Measurements from ENCODE around the gene C1QTNF6. TPM values are rescaled to one million over a fixed set of nuclear protein-coding genes. Genes with fewer than 3 reads are reported as not detected.
"Not testable (repeated sequence)": the region's sequence is repeated elsewhere in the genome, so short reads cannot be mapped to it uniquely, and the experiment has no call there.

C1QTNF6 gene
- total and polyA plus RNA-seq, 4 donors, result 3.1 to 4.5 (median 4.0) TPM

GRCh38 chr22:37202716-37203115 is 14.7 kb upstream of the C1QTNF6 start:
- Histone ChIP-seq H3K9ac (ENCODE audit: low read depth in 1 of 2, low read length in 2 of 2) (no peak overlapping the region), H3K4me1 (ENCODE audit: control insufficient read depth in 4 of 4, insufficient read depth in 4 of 4, low read length in 3 of 4) (peaks cover 10 to 20% (median 13%) of the 10 kb centered on the region in 4 donors), H3K27me3 (ENCODE audit: control insufficient read depth in 4 of 4, insufficient read depth in 4 of 4, low read length in 3 of 4) (no peaks in the 10 kb centered on the region), H3K4me3 (ENCODE audit: low read depth in 1 of 3, low read length in 3 of 3) (no peak overlapping the region), H3K9me3 (ENCODE audit: control insufficient read depth in 4 of 4, low read length in 3 of 4) (no peaks in the 10 kb centered on the region), H3K36me3 (ENCODE audit: control insufficient read depth in 4 of 4, insufficient read depth in 3 of 4, low read depth in 1 of 4, low read length in 3 of 4) (no peaks in the 10 kb centered on the region), H3K27ac (ENCODE audit: low read depth in 1 of 2, low read length in 2 of 2) (no peak overlapping the region)
- TF ChIP-seq JUND (IDR thresholded peaks at IDR 0.05) (no peak), FOXA2 (IDR thresholded peaks at IDR 0.05) (no peak), HNF4G (IDR thresholded peaks at IDR 0.05) (no peak), YY1 (IDR thresholded peaks at IDR 0.05) (no peak), TAF1 (conservative IDR thresholded peaks at IDR 0.05) (no peak), REST (IDR thresholded peaks at IDR 0.05) (no peak), NR2F2 (IDR thresholded peaks at IDR 0.05) (no peak), RXRA (IDR thresholded peaks at IDR 0.05) (no peak), FOXA1 (IDR thresholded peaks at IDR 0.05) (no peak), MAX (IDR thresholded peaks at IDR 0.05) (no peak), SP1 (IDR thresholded peaks at IDR 0.05) (no peak), ZBTB33 (IDR thresholded peaks at IDR 0.05) (no peak), RAD21 (IDR thresholded peaks at IDR 0.05) (no peak), GABPA (IDR thresholded peaks at IDR 0.05 in 1 of 2, conservative IDR thresholded peaks at IDR 0.05 in 1 of 2) (no peak)
- DNase-seq (ENCODE audit: low spot score), result no peak
- WGBS, result 84% methylated on average over 10 of the region's 10 CpGs

- Histone ChIP-seq H3K27ac (ENCODE audit: low read depth in 1 of 2, low read length in 2 of 2) (no peak overlapping the region), H3K9me3 (ENCODE audit: control insufficient read depth in 4 of 4, low read length in 3 of 4) (no peaks in the 10 kb centered on the region), H3K27me3 (ENCODE audit: control insufficient read depth in 4 of 4, insufficient read depth in 4 of 4, low read length in 3 of 4) (no peaks in the 10 kb centered on the region), H3K36me3 (ENCODE audit: control insufficient read depth in 4 of 4, insufficient read depth in 3 of 4, low read depth in 1 of 4, low read length in 3 of 4) (no peaks in the 10 kb centered on the region), H3K9ac (ENCODE audit: low read depth in 1 of 2, low read length in 2 of 2) (no peak overlapping the region), H3K4me1 (ENCODE audit: control insufficient read depth in 4 of 4, insufficient read depth in 4 of 4, low read length in 3 of 4) (peaks cover 15 to 27% (median 19%) of the 10 kb centered on the region in 4 donors), H3K4me3 (ENCODE audit: low read depth in 1 of 3, low read length in 3 of 3) (no peak overlapping the region)
- 94% methylated on average over 5 of the region's 5 CpGs for WGBS
- no peak for TF ChIP-seq MAX (IDR thresholded peaks at IDR 0.05)
- no peak for TF ChIP-seq HNF4G (IDR thresholded peaks at IDR 0.05)
- no peak for DNase-seq (ENCODE audit: low spot score)
Measured at GRCh38 chr22:37202001-37202555, 14.0 kb upstream of the C1QTNF6 start.

GRCh38 chr22:37201443-37201820 is 13.4 kb upstream of the C1QTNF6 start:
- H3K9ac ChIP-seq (ENCODE audit: low read depth in 1 of 2, low read length in 2 of 2); H3K9me3 ChIP-seq (ENCODE audit: control insufficient read depth in 4 of 4, low read length in 3 of 4); H3K4me3 ChIP-seq (ENCODE audit: low read depth in 1 of 3, low read length in 3 of 3); H3K27ac ChIP-seq (ENCODE audit: low read depth in 1 of 2, low read length in 2 of 2); H3K27me3 ChIP-seq (ENCODE audit: control insufficient read depth in 4 of 4, insufficient read depth in 4 of 4, low read length in 3 of 4); H3K36me3 ChIP-seq (ENCODE audit: control insufficient read depth in 4 of 4, insufficient read depth in 3 of 4, low read depth in 1 of 4, low read length in 3 of 4); DNase-seq (ENCODE audit: low spot score): not testable (repeated sequence)
- 97% methylated on average over 6 of the region's 6 CpGs for WGBS
- peaks cover 19 to 33% (median 25%) of the 10 kb centered on the region in 4 donors for H3K4me1 ChIP-seq (ENCODE audit: control insufficient read depth in 4 of 4, insufficient read depth in 4 of 4, low read length in 3 of 4)
